Suprapubic skin (tissue), 3 donors: ENCODE data around the gene TMEM179B.

Experiments used
- CTCF ChIP-seq, 2 donors: fragments of 200-600 bp in 1 of 2; fragments of 450-650 bp in 1 of 2; sonication (generic) in 1 of 2; IDR thresholded peaks; one replicate each; pipeline ENCODE4 v1.5.1; 2016 to 2019; ENCODE audit warnings: antibody characterized with exemption in 2 of 2, mild to moderate bottlenecking in 1 of 2, moderate library complexity in 1 of 2
- POLR2A ChIP-seq, 2 donors: fragments of 450-650 bp; IDR thresholded peaks; one replicate each; pipeline ENCODE4 v1.6.1; 2017; ENCODE audit warnings: antibody characterized with exemption in 2 of 2, mild to moderate bottlenecking in 2 of 2, moderate library complexity in 2 of 2

GRCh38 chr11:62794201-62794775, 7.1 kb downstream of the TMEM179B start:
- TF ChIP-seq CTCF (IDR thresholded peaks at IDR 0.05) (no peak), POLR2A (IDR thresholded peaks at IDR 0.05) (no peak)
